Activated CD8-positive, alpha-beta memory T cell treated with anti-CD3 and anti-CD28 coated beads, Interleukin-2, amount 50 U/mL, for 24 hours (primary cell): Measurements from ENCODE around the gene BMF.

Source experiments
- DNase-seq: peaks from one replicate; pipeline ENCODE4 v3.0.0-alpha.2; 2020; ENCODE audit errors: extremely low read depth

Gene BMF

GRCh38 chr15:40048211-40048792 lies 60.4 kb downstream of the BMF start:
- DNase-seq: no peak

- no peak for DNase-seq
Measured at GRCh38 chr15:40047415-40048210, 61.1 kb downstream of the BMF start.

- no peak for DNase-seq
Measured at GRCh38 chr15:40046721-40047414, 61.8 kb downstream of the BMF start.

DNA sequence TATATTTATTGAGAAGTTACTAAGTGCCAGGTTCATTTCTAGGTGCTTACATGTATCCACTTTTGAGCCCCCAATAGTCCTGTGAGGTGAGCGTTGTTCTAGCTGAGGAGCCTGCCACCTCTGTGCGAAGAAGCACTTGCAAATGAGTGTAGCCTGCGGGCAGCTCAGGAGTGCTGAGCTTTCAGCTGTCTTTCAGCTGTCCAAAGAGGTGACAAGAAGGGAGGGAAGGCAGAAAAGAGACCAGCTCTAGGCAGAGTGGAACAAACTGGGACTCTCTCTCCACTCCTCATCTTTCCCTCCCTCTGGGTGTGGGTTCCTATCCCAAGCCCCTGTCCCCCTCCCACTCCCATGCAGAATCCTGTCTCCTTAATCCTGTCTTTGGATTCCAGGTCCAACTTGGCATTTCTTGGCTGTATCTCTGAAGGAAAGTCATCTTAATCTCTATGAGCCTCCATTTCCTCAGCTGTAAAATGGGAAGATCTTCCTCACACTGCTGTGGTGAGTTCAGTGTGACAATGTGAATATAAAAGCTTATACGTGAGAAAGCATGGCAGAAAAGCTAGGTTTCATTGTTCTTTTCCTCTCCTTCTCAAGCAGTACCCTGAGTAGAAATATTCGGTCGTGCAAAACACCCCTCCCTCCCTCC lies 63.0 kb downstream of the BMF start:
- no peak for DNase-seq

DNA sequence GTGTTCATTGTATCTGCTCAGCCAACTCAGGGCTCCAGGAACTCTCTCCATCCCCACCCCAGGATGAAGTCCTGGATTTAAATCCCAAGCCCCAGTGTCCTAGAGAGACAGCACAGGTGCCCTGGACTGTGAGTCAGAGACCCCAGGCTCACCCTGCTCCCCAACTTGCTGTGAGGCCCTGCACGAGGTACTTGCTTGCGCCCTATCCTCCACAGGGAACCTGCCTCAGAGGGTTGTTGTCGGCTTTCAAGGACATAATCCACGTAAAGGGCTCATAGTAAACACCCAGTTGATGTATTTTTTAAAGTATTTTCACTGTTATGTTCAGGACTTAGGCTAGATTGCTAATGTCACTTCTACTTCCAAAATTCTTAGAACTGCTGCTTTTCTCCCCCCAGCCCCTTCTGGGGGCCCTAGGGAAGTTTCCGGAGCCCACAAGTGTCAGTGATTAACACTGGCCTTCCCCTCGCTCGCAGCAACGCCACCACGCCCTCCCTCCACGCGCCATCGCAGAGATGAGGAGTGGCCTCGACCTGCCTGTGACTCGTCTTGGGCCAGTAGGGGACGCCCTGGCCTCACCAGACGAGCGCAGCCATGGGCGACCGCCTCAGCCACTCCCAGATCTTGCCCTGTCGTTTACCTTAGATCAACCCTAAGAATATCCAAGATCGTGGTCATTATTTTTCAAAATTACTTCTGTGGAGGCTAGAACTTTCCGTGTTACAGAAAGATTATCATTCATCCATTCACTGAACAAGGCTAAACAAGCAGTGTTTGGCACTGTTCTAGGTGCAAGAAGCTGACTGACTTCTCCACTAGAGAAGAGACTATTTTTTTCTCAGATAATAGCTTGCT lies 63.7 kb downstream of the BMF start:
- peak; percentile 71 for DNase-seq

GRCh38 chr15:40043927-40044716 lies 64.6 kb downstream of the BMF start:
- no peak for DNase-seq

DNA sequence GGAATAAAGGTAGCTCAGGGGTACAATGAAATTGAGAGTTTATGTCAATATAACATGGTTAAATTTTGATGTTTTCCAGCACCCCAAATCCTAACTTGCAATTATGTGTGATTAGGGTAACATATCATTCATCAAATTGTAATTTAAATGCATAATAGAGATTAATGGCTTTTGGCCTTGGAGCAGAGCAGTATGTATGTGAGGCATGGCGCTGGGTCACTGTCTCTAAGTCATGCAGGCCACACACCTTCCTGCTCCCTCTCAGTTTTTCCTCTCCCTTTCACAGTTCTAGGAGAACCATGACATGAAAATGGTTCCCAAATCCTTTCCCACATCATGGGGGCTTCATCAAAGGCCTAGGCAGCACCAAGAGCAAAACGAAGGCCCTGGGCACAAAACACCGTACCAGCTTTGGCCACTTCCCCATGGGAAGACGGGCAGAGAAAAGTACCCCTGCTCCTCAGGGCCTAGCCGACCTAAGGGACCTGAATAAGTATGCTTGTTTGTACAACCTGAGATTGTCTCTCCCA lies 65.8 kb downstream of the BMF start:
- no peak for DNase-seq

DNA sequence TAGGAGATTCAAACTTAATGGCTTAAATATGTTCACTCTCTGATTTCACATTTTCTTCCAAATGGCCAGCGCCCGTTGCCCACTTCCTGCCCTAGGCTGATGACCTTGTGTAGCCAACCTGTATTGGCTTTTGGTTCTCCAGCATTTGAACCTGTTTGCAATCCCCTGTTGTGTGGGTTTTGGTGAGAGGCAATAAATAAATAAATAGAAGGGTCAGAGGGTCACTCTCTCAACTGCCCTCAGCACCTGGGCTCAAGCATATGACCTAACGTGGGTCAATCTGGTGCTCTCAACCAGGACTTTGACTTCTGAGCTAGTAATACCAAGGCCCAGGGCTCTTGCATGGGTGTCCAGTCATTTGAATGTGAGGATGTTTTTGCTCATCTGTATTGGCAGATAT lies 67.9 kb downstream of the BMF start:
- no peak for DNase-seq

GRCh38 chr15:40040293-40040635 lies 68.4 kb downstream of the BMF start:
- no peak for DNase-seq

DNA sequence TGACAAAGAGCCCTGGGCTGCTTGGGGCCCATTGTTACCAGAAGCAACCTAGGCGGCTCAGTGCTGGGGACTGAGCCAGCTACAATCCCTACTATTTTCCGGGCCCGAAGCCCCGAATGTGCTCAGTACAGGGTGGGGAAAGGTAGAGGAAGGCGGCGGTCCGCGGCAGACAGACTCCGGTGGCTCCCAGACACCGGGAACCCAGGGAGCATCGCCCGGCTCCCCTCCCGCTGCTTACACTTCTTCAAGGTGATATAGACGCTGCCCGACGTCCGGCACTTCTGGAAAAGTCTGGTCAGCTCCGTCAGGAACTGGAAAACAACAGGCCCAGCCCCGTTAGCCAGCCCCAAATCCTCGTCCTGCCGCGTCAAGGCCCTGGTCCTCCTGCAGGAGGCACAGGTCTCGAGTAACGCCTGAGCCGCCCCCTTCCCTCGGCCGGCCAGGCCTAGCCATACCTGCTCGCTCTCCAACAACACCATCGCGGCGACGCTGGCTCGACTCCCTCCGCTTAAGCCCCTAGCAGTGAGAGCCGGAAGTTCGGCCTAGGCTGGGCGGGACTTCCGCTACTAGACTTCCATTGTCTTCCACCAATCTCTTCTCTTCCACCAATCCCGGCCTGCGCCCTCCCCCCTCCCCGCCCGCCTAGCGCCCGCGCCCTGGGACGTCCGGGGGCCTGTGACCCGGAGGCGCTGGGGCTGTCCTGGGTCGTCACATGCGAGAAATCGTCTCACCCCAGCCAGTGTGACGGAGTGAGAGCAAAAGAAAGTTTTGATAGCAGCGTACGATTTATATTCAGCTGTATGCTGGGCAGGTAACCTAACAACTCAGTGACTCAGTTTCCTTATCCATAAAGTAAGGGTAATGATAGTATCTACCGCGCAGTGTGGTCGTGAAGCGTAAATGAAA lies 69.8 kb downstream of the BMF start, which contains the start of gene SRP14:
Gene SRP14, minus strand, starts transcription at position 544 of the 906 bp plus-strand sequence. Its CDS starts 65 bp downstream, at position 479.
- peak; percentile 89 for DNase-seq

- no peak for DNase-seq
Measured at GRCh38 chr15:40038275-40038637, 70.4 kb downstream of the BMF start.
